SW480 (cell line): Measurements from ENCODE around the gene CLIC1.

Experiments
- DNase-seq: peaks from one replicate; pipeline ENCODE4 v3.0.0-alpha.2; 2016; ENCODE audit warnings: low spot score

Gene CLIC1

GRCh38 chr6:31768363-31769257 is 32.3 kb upstream of the CLIC1 start:
- no peak for DNase-seq

- DNase-seq: no peak
Measured at GRCh38 chr6:31767096-31767645, 30.8 kb upstream of the CLIC1 start.

- DNase-seq: no peak
Measured at GRCh38 chr6:31765910-31766794, 29.8 kb upstream of the CLIC1 start.

DNA sequence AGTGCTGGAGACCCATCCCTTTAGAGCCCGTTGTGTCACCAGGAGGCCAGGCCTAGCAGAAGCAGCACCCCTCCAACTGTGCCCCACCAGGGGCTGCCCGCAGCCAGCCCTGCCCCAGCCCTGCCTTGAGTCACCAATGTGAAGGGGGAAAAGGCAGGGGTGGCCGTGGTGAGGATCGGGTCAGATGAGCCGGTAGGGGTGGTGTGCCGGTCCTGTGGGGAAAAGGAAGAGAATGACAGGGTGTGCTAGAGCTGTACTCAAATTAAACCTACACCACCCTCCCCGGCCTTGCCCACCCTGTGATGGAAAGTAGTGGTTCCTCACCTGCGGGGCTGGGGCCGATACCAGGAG is 29.2 kb upstream of the CLIC1 start:
- DNase-seq: no peak

DNA sequence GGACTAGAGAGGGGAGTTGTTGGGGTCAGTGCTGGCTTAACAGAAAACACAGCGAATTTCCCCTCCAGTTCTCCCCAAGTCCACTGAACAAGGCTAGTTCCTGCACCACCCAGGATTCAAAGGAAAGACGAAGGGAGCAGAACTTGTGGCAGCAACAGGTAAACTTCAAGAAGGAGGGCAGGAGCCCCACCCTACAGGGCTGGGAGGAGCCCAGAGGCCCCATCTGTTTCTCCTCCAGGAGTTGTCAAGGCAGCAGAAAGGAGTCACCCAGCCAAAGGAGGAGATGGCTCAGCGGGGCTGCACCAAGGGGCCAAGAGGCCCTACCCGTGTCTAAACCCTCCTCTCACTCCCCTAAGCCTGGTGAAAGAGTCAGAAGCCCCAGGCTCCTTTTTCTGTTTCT is 27.9 kb upstream of the CLIC1 start:
- no peak for DNase-seq

- peak; percentile 71 for DNase-seq
Measured at GRCh38 chr6:31763619-31763940, 27.2 kb upstream of the CLIC1 start.

DNA sequence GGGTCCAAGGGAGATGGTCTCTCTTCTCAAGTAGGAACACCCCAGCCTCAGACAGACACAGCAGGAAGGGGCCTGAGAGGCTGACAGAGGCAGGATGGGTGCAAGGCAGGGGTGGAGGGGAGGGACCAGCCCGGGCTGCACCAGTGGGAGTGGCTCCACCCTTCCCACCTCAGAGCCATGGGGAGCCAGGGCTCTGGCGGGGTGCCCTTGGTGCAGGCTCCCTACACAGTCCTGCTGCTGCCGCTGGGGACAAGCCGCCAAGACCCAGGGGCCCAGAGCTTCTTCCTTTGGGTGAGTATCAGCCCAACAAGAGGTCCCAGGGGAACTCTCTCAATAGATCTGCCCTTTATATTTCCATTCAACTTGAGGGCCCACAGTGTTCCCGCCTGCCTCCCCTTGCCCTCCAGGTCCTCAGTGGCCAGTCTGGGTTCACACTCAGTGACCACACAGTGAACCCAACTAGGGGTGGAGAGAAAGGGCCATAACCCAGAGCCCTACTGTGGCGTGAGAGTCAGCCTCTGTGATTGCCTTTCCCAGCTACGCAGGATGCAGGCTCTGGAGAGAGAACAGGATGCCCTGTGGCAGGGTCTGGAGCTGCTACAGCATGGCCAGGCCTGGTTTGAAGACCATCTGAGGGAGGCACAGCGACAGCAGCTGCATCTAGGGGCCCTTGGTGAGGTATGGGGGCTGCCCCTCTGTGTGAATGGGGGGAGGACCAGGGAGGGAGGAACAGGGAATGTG is 26.7 kb upstream of the CLIC1 start:
- DNase-seq: no peak

DNA sequence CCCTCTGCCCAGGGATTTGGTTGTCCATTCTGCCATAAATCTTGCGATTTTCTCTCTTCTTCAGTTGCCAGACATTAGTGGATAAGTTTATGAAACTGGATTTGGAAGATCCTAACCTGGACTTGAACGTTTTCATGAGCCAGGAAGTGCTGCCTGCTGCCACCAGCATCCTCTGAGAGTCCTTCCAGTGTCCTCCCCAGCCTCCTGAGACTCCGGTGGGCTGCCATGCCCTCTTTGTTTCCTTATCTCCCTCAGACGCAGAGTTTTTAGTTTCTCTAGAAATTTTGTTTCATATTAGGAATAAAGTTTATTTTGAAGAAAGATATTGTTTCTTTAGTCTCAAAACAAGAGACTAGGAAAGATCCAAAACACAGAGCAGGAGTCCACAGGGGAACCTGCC is 26.0 kb upstream of the CLIC1 start, which contains the start of gene SAPCD1:
SAPCD1 (plus strand) TSS at position 301 of the 400 bp plus-strand sequence. CDS start 399 bp downstream, outside the sequence.
- DNase-seq: no peak

DNA sequence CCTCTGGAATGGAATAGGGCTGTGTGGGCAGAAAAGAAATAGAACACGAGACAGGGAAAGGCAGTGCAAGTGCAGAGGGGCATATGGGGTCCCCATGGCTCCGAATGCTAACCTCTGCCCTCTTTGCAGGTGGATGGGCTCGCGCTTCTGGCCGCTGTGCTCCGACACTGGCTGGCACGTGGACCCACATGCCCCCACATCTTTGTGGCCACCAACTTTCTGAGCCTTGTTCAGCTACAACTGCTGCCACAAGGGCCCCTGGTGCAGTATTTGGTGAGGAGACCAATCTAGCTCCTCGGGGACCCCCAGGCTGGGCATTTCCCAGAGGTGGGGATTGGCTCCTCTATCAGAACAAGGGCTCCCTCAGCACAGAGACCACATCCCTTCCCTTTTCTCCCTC is 25.0 kb upstream of the CLIC1 start:
- no peak for DNase-seq

DNA sequence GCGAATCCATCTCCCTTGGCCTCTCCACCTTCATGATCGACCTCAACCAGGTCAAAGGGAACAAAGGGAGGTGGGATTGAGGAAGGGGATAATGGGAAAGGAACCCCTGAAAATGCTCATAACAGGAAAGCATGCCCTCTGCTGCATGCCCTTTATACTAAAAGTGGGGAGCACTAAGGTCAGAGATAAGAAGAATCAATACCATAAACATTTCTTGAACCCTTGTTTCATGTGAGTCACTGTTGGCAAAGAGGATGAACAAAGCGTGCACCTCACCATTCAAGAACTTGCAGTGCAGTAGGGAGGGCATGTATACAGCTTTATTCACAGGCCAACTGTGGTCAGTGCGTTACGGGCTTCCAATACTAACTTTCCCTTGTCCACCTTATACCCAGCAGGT is 24.5 kb upstream of the CLIC1 start:
- DNase-seq: no peak

- DNase-seq: no peak
Measured at GRCh38 chr6:31758281-31758680, 22.0 kb upstream of the CLIC1 start.

GRCh38 chr6:31752739-31753319 is 16.5 kb upstream of the CLIC1 start:
- DNase-seq: no peak

GRCh38 chr6:31750411-31751022 is 14.2 kb upstream of the CLIC1 start:
- no peak for DNase-seq

GRCh38 chr6:31749301-31750036 is 13.1 kb upstream of the CLIC1 start:
- DNase-seq: no peak

GRCh38 chr6:31744422-31744821 is 8.1 kb upstream of the CLIC1 start:
- no peak for DNase-seq

DNA sequence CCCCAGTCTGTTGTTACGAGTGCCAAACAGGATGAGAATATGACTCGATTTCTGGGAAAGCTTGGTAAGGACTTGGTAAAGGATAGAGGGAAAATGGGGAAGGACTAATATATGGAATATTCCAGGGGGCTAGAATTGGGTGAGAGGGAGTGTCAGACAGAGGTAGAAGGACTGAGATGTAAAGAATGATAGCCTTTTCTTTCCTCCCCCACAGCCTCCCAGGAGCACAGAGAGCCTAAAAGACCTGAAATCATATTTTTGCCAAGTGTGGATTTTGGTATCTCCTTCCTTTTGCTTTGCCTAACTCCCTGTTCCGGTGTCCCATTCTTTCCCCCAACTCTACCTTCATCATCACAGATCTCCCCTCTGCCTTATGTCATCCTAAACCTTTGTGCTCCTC is 6.6 kb upstream of the CLIC1 start:
- no peak for DNase-seq

GRCh38 chr6:31741815-31742214 is 5.5 kb upstream of the CLIC1 start:
- no peak for DNase-seq

- DNase-seq: no peak
Measured at GRCh38 chr6:31740397-31741223, 4.3 kb upstream of the CLIC1 start.

DNA sequence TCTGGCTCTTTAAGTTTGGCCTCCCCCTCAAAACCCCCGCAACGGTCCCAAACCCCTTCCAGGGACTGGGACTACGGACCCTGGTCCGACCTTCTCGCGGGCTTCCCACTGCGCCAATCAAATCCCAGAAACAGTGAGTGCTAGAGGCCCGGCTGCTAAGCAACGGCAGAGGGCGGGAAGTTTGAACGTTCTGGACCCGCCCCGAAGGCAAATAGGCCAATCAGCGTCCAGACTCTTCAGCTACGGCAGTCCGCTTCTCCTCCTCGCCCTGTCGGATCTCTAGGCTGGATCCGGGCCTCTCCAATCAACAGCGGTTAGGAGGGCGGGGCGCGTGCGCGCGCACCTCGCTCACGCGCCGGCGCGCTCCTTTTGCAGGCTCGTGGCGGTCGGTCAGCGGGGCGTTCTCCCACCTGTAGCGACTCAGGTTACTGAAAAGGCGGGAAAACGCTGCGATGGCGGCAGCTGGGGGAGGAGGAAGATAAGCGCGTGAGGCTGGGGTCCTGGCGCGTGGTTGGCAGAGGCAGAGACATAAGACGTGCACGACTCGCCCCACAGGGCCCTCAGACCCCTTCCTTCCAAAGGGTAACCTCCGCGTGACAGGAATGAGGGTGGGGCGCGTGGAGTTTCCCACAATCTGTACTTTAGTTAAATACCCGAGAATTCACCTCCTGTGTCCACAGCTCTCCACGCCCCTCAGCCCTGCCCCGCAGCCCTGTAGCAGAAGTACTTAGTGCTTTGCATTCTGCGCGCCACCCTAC is 3.5 kb upstream of the CLIC1 start, which contains the start of gene MSH5:
MSH5 (plus strand) TSS at position 367 of the 758 bp plus-strand sequence. CDS start 462 bp downstream, outside the sequence.
- peak; percentile 98 for DNase-seq
